ENCODE data around the gene TMEM63C. TPM values are rescaled to one million over a fixed set of nuclear protein-coding genes. Genes with fewer than 3 reads are reported as not detected.

The TMEM63C gene
- total RNA-seq, 2 donors from 2014 or later, result 1.1 to 1.6 TPM

GRCh38 chr14:77267937-77268699, 86.5 kb downstream of the TMEM63C start:
- H3K9ac ChIP-seq (ENCODE audit: extremely low read depth, low read length, poor library complexity, severe bottlenecking), result no peak overlapping the region
- H3K27me3 ChIP-seq (ENCODE audit: control insufficient read depth, insufficient read depth, low read length, poor library complexity, severe bottlenecking), result peaks cover 60% of the 10 kb centered on the region
- Mint-ChIP-seq H3K27me3 (ENCODE audit: insufficient read depth) (peaks cover 67% of the 10 kb centered on the region), H3K27ac (no peak overlapping the region), H3K36me3 (ENCODE audit: low read depth) (no peaks in the 10 kb centered on the region), H3K4me3 (no peak overlapping the region), H3K4me1 (peaks cover 3% of the 10 kb centered on the region), H3K9me3 (no peaks in the 10 kb centered on the region)
- WGBS, 2 experiments (ENCODE audit: insufficient coverage in 1 of 2, insufficient read length in 1 of 2), result 90 to 92% methylated on average over 5 of the region's 5 CpGs
- H3K36me3 ChIP-seq (ENCODE audit: control insufficient read depth, insufficient read depth, low read length), result no peaks in the 10 kb centered on the region
- H3K27ac ChIP-seq (ENCODE audit: low read depth, low read length), result no peak overlapping the region
- H3K9me3 ChIP-seq (ENCODE audit: control insufficient read depth, low read length), result no peaks in the 10 kb centered on the region
- DNase-seq, result no peak
- no peak for TF ChIP-seq CTCF (conservative IDR thresholded peaks at IDR 0.05)
- no peaks in the 10 kb centered on the region for H3K4me1 ChIP-seq (ENCODE audit: control insufficient read depth, insufficient read depth, low read length)
- no peak overlapping the region for H3K4me3 ChIP-seq (ENCODE audit: low read length)

- peak; percentile 67 for DNase-seq
- peaks cover 59% of the 10 kb centered on the region for H3K27me3 ChIP-seq (ENCODE audit: control insufficient read depth, insufficient read depth, low read length, poor library complexity, severe bottlenecking)
- Mint-ChIP-seq H3K4me3 (no peak overlapping the region), H3K36me3 (ENCODE audit: low read depth) (no peaks in the 10 kb centered on the region), H3K9me3 (no peaks in the 10 kb centered on the region), H3K27me3 (ENCODE audit: insufficient read depth) (peaks cover 70% of the 10 kb centered on the region), H3K4me1 (peaks cover 3% of the 10 kb centered on the region), H3K27ac (no peak overlapping the region)
- WGBS, 2 experiments (ENCODE audit: insufficient coverage in 1 of 2, insufficient read length in 1 of 2), result 73 to 76% methylated on average over 1 to 8 of the region's 8 CpGs
- H3K9ac ChIP-seq (ENCODE audit: extremely low read depth, low read length, poor library complexity, severe bottlenecking), result no peak overlapping the region
- no peaks in the 10 kb centered on the region for H3K36me3 ChIP-seq (ENCODE audit: control insufficient read depth, insufficient read depth, low read length)
- no peaks in the 10 kb centered on the region for H3K4me1 ChIP-seq (ENCODE audit: control insufficient read depth, insufficient read depth, low read length)
- H3K27ac ChIP-seq (ENCODE audit: low read depth, low read length), result no peak overlapping the region
- no peak overlapping the region for H3K4me3 ChIP-seq (ENCODE audit: low read length)
- peak; percentile 25 for TF ChIP-seq CTCF (conservative IDR thresholded peaks at IDR 0.05)
- H3K9me3 ChIP-seq (ENCODE audit: control insufficient read depth, low read length), result no peaks in the 10 kb centered on the region
These were observed 87.5 kb downstream of the TMEM63C start for GRCh38 chr14:77268989-77269600.

- H3K36me3 Mint-ChIP-seq (ENCODE audit: low read depth), result no peaks in the 10 kb centered on the region
- H3K27ac ChIP-seq (ENCODE audit: low read depth, low read length), result no peak overlapping the region
- no peak overlapping the region for H3K9ac ChIP-seq (ENCODE audit: extremely low read depth, low read length, poor library complexity, severe bottlenecking)
- TF ChIP-seq CTCF (conservative IDR thresholded peaks at IDR 0.05), result no peak
- H3K36me3 ChIP-seq (ENCODE audit: control insufficient read depth, insufficient read depth, low read length), result no peaks in the 10 kb centered on the region
- H3K4me1 Mint-ChIP-seq, result peaks cover 3% of the 10 kb centered on the region
- peaks cover 67% of the 10 kb centered on the region for H3K27me3 Mint-ChIP-seq (ENCODE audit: insufficient read depth)
- H3K4me3 ChIP-seq (ENCODE audit: low read length), result peak overlapping the region; percentile 45
- H3K4me3 Mint-ChIP-seq, result peak overlapping the region; percentile 39
- H3K4me1 ChIP-seq (ENCODE audit: control insufficient read depth, insufficient read depth, low read length), result no peaks in the 10 kb centered on the region
- WGBS, 2 experiments (ENCODE audit: insufficient coverage in 1 of 2, insufficient read length in 1 of 2), result 8 to 25% methylated on average over 22 to 84 of the region's 84 CpGs
- no peaks in the 10 kb centered on the region for H3K9me3 Mint-ChIP-seq
- H3K9me3 ChIP-seq (ENCODE audit: control insufficient read depth, low read length), result no peaks in the 10 kb centered on the region
- no peak overlapping the region for H3K27ac Mint-ChIP-seq
- peaks cover 59% of the 10 kb centered on the region for H3K27me3 ChIP-seq (ENCODE audit: control insufficient read depth, insufficient read depth, low read length, poor library complexity, severe bottlenecking)
- DNase-seq, result peak; percentile 68
These were observed 88.9 kb downstream of the TMEM63C start for GRCh38 chr14:77270361-77271112.

All from endodermal cell (in vitro differentiated cells).